Subcutaneous adipose tissue (tissue), 4 donors: ENCODE measurements around the gene PPP1R16B. TPM values are rescaled to one million over a fixed set of nuclear protein-coding genes. Genes with fewer than 3 reads are reported as not detected.

Experiments used
- total RNA-seq, 4 donors: library from RNA; depleted of rRNA; stranded (reverse); fragments of >200 nt; gene quantifications; one replicate each; pipeline ENCODE4 v1.1.0, GENCODE V29; 2016
- TF ChIP-seq, protein P1 (sequence below): fragments of 450-650 bp; IDR thresholded peaks from one replicate; pipeline ENCODE4 v1.5.1; 2016; ENCODE audit warnings: low read depth, mild to moderate bottlenecking, control low read depth, antibody characterized with exemption, moderate library complexity

Gene PPP1R16B
- total RNA-seq, 4 donors from 2014 or later = 3.1 to 37.3 (median 4.9) TPM

DNA sequence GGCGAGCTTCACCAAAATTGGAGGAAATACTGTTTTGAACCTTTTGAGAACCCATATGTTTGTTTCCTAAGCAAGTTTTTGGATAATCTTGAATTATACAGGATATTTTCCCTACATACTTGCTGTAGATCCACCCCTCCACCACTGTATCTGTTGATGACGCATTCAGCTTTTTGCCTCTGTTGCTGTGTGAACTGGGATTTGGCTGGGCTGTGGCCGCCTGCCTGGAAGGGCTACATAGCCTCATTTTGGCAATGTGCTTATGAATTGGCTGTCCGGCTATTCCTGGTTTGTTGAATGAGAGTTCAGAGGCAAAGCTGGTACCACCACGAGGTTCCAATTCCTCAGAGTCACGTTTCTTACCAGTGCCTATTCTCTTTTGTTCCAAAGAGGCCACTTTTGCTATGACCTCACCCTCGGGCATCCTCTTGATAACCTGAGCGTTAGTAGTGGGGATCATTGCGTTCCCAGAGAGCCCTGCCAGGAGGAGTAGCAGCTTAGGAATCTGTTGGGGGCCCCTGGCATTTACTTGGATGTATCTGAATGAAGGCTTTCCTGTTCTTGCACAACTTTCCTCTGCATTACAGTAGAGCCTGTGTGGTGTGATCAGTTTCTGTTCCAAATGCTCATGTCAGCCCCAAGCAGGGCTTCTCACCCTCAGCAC is 127.1 kb downstream of the PPP1R16B start:
- TF ChIP-seq, protein P1, sequence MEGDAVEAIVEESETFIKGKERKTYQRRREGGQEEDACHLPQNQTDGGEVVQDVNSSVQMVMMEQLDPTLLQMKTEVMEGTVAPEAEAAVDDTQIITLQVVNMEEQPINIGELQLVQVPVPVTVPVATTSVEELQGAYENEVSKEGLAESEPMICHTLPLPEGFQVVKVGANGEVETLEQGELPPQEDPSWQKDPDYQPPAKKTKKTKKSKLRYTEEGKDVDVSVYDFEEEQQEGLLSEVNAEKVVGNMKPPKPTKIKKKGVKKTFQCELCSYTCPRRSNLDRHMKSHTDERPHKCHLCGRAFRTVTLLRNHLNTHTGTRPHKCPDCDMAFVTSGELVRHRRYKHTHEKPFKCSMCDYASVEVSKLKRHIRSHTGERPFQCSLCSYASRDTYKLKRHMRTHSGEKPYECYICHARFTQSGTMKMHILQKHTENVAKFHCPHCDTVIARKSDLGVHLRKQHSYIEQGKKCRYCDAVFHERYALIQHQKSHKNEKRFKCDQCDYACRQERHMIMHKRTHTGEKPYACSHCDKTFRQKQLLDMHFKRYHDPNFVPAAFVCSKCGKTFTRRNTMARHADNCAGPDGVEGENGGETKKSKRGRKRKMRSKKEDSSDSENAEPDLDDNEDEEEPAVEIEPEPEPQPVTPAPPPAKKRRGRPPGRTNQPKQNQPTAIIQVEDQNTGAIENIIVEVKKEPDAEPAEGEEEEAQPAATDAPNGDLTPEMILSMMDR = no peak

DNA sequence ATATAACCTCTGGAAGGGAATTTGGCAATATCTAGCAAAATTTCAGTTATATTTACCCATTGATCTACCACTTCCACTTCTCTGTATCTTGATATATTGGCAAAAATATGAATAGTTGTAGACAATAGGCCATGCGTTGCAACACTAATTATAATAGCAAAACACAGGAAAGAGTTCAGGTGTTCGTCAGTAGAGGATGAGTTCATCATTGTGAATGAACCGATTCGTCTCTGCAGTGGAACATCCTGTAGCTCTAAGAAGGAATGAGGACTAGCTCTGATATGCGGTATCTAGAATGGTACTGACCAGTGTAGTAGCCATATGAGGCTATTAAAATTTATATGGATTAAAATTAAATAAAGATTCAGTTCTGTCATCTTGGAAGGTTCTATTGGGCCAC is 129.0 kb downstream of the PPP1R16B start:
- TF ChIP-seq, protein P1 = no peak

DNA sequence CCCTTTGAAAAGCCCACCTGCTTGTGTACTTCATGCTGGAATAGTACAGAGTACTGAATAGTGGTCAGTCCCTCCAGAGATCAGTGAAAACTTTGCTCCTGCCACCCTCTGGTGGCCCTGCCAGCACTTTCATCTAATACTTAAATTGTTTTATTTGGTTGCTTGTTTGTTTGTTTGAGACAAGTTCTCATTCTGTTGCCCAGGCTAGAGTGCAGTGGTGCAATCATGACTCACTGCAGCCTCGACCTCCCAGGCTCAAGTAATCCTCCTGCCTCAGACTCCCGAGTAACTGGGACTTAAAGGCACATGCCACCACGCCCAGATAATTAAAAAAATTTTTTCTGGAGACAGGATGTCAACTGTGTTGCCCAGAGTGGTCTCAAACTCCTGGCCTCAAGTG is 129.8 kb downstream of the PPP1R16B start:
- TF ChIP-seq, protein P1 = no peak

DNA sequence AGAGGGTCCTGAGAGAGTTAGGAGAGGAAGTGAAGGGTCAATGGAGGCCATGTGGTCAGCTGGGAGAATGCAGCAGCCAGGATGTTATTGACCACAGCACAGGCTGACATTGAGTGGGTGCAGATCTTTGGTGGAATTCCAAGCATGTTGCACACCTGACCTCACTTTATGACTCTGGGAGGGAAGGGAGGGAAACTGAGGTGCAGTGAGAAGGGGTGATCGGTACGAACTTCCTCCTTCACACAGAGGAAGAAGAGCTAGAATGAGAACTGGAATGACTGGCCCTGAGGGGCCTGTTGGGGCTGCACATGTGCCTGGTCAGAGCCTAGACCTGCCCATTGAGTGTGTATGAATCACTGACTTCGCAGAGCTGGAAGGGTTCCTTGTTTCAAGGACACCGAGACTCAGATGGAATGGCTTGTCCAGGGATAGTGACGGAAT is 130.5 kb downstream of the PPP1R16B start:
- TF ChIP-seq, protein P1 = no peak

DNA sequence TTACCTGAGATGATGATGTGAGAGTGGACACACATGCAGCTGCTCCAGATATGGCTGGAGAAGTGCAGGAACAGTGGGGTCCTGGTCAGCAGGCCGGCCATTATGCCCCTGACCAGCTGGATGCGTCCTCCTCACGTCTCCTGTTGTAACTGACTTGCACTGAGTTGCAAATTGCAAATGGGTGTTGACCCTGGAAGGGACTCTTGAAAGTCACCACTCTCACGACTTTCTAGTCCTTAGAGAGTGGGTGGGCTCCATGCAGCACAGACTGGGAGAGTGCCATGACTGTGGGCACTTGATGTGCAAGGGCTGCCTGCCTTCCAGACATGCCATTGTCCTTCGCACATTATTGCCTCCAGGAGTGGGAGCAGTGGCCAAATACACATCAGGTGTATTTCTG is 131.5 kb downstream of the PPP1R16B start:
- TF ChIP-seq, protein P1 = no peak

DNA sequence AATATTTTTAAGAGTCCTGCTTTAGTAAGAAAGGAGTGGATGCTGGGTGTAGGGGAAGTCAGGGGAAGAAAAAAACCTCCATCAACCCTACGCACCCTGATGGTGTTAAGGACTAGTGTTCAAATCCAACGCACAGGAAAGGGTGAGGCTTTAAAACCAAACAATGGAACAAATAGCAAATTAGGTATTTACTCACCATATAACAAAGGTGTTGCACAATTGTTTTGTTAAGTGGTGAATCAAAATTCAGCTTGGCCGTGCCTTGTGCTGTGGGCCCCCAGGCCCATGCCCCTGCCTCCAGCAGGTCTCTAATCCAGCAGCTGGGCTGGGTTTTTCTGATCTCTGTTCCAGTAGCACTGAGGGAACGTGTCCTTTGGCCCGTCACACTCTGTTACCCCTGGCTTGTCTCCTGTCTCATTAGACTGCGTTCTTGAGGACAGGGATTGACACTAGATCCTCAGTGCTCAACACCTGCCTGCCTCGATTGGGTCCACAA is 132.5 kb downstream of the PPP1R16B start:
- TF ChIP-seq, protein P1 = no peak

DNA sequence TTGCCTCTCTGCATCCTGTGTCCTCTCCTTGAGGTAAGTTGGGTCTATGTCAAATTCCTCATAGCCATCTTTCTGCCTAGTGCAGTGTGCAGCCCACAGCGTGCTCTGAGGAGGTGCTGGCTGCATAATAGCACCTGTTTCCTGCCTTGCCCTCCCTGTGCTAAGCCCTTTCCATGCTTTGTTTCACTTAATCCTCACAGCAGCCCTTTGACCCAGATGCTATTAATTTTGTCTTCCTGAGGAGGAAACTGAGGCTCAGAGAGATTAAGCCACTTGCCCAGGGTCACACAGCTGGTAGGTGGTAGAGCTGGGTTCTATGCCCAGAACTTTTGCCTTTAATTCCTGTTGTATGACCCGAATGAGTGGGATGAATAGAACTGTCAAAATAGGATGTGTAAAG is 134.2 kb downstream of the PPP1R16B start:
- TF ChIP-seq, protein P1 = no peak
